Loucy (cell line): ENCODE measurements around the gene GTF2IRD1.

Experiments used
- H2AFZ ChIP-seq: fragments of 200-600 bp; sonication (generic); 2 replicates; pipeline ENCODE4 v1.6.0; 2016; ENCODE audit warnings: antibody characterized with exemption, mild to moderate bottlenecking, low read length, moderate library complexity
- H3F3A ChIP-seq: fragments of 200-600 bp; 2 replicates; pipeline ENCODE4 v1.6.0; 2016; ENCODE audit warnings: antibody characterized with exemption, low read depth, mild to moderate bottlenecking
- H3K27me3 ChIP-seq: fragments of 200-600 bp; sonication (generic); 2 replicates; pipeline ENCODE4 v1.6.1; 2014; ENCODE audit warnings: low read length, mild to moderate bottlenecking; ENCODE audit not compliant: insufficient read depth, poor library complexity, severe bottlenecking
- H3K36me3 ChIP-seq: fragments of 200-600 bp; sonication (generic); 2 replicates; pipeline ENCODE4 v1.6.1; 2016; ENCODE audit warnings: low read length; ENCODE audit not compliant: insufficient read depth
- H3K4me1 ChIP-seq: fragments of 200-600 bp; sonication (generic); 2 replicates; pipeline ENCODE4 v1.5.1; 2014; ENCODE audit warnings: low read length, mild to moderate bottlenecking; ENCODE audit not compliant: insufficient read depth, poor library complexity, severe bottlenecking
- H3K4me2 ChIP-seq: fragments of 200-600 bp; sonication (generic); 2 replicates; pipeline ENCODE4 v1.6.0; 2014; ENCODE audit warnings: antibody characterized with exemption, low read length, low read depth, mild to moderate bottlenecking; ENCODE audit not compliant: poor library complexity, severe bottlenecking
- H3K4me3 ChIP-seq: fragments of 200-600 bp; sonication (generic); 2 replicates; pipeline ENCODE4 v1.5.1; 2014; ENCODE audit warnings: low read length, mild to moderate bottlenecking, mixed read lengths; ENCODE audit not compliant: poor library complexity, severe bottlenecking
- H3K79me2 ChIP-seq: fragments of 200-600 bp; sonication (generic); 2 replicates; pipeline ENCODE4 v1.6.1; 2014; ENCODE audit warnings: low read length; ENCODE audit not compliant: insufficient read depth
- H3K9ac ChIP-seq: fragments of 200-600 bp; sonication (generic); 2 replicates; pipeline ENCODE4 v1.6.0; 2014; ENCODE audit warnings: mild to moderate bottlenecking, low read depth, low read length, moderate library complexity; ENCODE audit not compliant: poor library complexity, severe bottlenecking
- H3K9me2 ChIP-seq: fragments of 200-600 bp; sonication (generic); replicated peaks from 2 replicates; pipeline ENCODE4 v1.6.1; 2016; ENCODE audit warnings: low read depth, low read length, mixed read lengths
- H3K9me3 ChIP-seq: fragments of 200-600 bp; sonication (generic); 2 replicates; pipeline ENCODE4 v1.6.1; 2014; ENCODE audit warnings: mild to moderate bottlenecking, antibody characterized with exemption, low read length, low read depth; ENCODE audit not compliant: insufficient read depth
- H4K20me1 ChIP-seq: fragments of 200-600 bp; sonication (generic); 2 replicates; pipeline ENCODE4 v1.6.0; 2014; ENCODE audit warnings: antibody characterized with exemption, low read length, mild to moderate bottlenecking; ENCODE audit not compliant: insufficient read depth, poor library complexity, severe bottlenecking
- CTCF ChIP-seq: fragments of 200-600 bp; sonication (generic); conservative IDR thresholded peaks from 2 replicates; pipeline ENCODE4 v1.5.1; 2014; ENCODE audit warnings: mild to moderate bottlenecking, antibody characterized with exemption, low read length
- EZH2phosphoT487 ChIP-seq: fragments of 200-600 bp; IDR thresholded peaks from 2 replicates; pipeline ENCODE4 v1.6.1; 2018; ENCODE audit warnings: antibody characterized with exemption, mild to moderate bottlenecking, moderate library complexity, borderline replicate concordance

Gene GTF2IRD1

GRCh38 chr7:74625446-74625845 is 171.7 kb downstream of the GTF2IRD1 start:
- no peaks in the 10 kb centered on the region for H3F3A ChIP-seq
- no peaks in the 10 kb centered on the region for H3K79me2 ChIP-seq
- no peaks in the 10 kb centered on the region for H3K9me2 ChIP-seq
- H3K36me3 ChIP-seq, result no peaks in the 10 kb centered on the region
- H2AFZ ChIP-seq, result no peak overlapping the region
- H4K20me1 ChIP-seq, result no peaks in the 10 kb centered on the region
- no peak overlapping the region for H3K9ac ChIP-seq
- no peak overlapping the region for H3K4me3 ChIP-seq
- no peaks in the 10 kb centered on the region for H3K9me3 ChIP-seq
- H3K4me1 ChIP-seq, result peaks cover 7% of the 10 kb centered on the region
- no peak overlapping the region for H3K4me2 ChIP-seq
- no peak for TF ChIP-seq CTCF
- no peaks in the 10 kb centered on the region for H3K27me3 ChIP-seq

- no peaks in the 10 kb centered on the region for H3F3A ChIP-seq
- H3K4me3 ChIP-seq, result no peak overlapping the region
- H3K27me3 ChIP-seq, result no peaks in the 10 kb centered on the region
- H3K9me2 ChIP-seq, result no peaks in the 10 kb centered on the region
- TF ChIP-seq EZH2phosphoT487, result no peak
- TF ChIP-seq CTCF, result no peak
- peak overlapping the region; percentile 92 for H2AFZ ChIP-seq
- no peaks in the 10 kb centered on the region for H3K79me2 ChIP-seq
- H3K36me3 ChIP-seq, result no peaks in the 10 kb centered on the region
- H3K9ac ChIP-seq, result no peak overlapping the region
- H3K4me2 ChIP-seq, result peak overlapping the region; percentile 25
- H3K9me3 ChIP-seq, result no peaks in the 10 kb centered on the region
- no peaks in the 10 kb centered on the region for H4K20me1 ChIP-seq
- peaks cover 7% of the 10 kb centered on the region for H3K4me1 ChIP-seq
Observed at GRCh38 chr7:74627661-74628411, 174.1 kb downstream of the GTF2IRD1 start.

GRCh38 chr7:74632505-74632904 is 178.8 kb downstream of the GTF2IRD1 start:
- Histone ChIP-seq H3F3A (no peaks in the 10 kb centered on the region), H3K9me2 (no peaks in the 10 kb centered on the region), H2AFZ (no peak overlapping the region), H3K4me1 (peaks cover 7% of the 10 kb centered on the region), H3K4me2 (no peak overlapping the region), H3K4me3 (no peak overlapping the region), H3K9ac (no peak overlapping the region), H3K36me3 (no peaks in the 10 kb centered on the region), H3K27me3 (no peaks in the 10 kb centered on the region), H4K20me1 (no peaks in the 10 kb centered on the region), H3K79me2 (no peaks in the 10 kb centered on the region), H3K9me3 (no peaks in the 10 kb centered on the region)
- TF ChIP-seq EZH2phosphoT487 (no peak), CTCF (no peak)
